NCI-H82 (cell line): Measurements from ENCODE around the gene ASB7.
A peak's percentile ranks its signal among the peaks of the same experiment; 100 is the strongest.
"Not testable (repeated sequence)": the region's sequence is repeated elsewhere in the genome, so short reads cannot be mapped to it uniquely, and the experiment has no call there.

ENCODE experiments used
- DNase-seq: peaks from one replicate; lab custom pipeline; 2025; lab: John Stamatoyannopoulos, UW

The ASB7 gene

DNA sequence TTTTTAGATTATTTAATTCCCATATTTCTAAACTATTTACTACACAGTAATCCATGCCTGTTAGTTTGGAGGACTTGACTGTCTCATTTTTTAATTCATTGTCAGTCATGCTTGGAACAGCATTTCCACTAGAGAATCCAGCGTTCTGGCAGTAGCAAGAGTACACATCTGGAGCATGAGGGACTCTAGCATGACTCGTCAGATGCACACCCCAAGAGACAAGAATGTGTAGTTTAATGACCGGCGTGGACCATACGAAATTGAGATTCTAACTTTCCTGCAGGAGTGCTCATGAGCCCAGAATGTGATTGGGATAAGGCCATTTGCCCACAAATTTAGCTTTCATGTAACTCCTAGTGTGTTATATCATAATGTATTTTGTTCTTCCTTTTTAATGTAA lies 48.9 kb downstream of the ASB7 start:
- no peak for DNase-seq

DNA sequence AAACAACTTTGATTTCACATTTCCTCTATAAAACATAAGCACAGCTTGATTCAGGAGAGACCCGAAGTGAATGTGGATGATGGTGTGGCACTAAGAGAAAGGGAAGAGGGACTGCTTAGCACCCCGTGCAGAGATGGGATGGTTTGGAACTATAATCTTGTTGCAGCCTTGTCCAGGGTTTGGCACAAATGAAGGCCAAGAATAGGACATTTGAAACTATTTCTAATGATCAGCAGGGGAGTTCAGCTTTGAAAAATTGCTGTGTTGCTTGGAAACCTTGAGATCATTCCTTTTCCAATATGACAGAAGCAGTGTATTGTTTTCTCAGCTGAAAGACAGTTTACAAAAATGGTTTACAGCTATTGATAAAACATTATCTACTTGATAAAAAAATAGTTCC lies 49.7 kb downstream of the ASB7 start:
- DNase-seq, result no peak

GRCh38 chr15:100653608-100654007 lies 51.2 kb downstream of the ASB7 start:
- no peak for DNase-seq

GRCh38 chr15:100658895-100659294 lies 56.5 kb downstream of the ASB7 start:
- DNase-seq, result no peak

DNA sequence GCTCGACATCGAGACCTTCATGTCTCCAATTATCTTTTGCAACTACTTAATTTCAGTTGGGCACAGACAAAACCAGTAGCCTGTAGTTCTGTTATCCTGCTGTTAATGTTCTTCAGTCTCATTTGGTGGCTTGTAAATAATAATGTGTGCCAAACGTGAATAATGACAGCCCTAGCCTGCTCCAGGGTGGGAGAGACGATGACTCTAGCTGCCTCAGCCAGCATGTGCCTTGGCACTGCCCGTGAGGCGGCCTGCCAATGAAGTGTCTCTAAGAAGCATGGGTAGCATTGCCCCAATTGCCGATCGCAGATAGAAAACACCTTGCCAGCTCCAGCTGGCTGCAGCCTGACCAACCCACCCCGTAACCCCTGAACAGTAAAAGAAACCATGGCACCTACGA lies 58.8 kb downstream of the ASB7 start:
- no peak for DNase-seq

- DNase-seq, result peak; percentile 99
These were observed 60.9 kb downstream of the ASB7 start for GRCh38 chr15:100663086-100663914.

DNA sequence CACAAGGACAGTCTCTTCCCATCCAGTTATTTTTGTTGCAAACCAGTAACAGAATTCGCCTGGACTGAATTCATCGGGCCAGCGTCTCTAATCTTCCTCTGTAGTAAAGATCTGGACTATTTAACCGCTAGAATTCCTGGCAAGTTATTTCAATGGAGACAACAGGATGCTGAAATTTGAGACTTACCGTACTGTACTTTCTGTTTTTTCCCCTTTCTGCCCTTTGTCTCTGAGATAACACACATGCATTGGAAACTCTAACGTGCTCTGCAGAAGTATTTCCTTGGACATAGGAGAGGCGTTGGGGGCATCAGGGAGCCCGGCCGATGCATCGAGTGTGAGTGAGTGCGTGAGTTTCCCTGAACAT lies 61.5 kb downstream of the ASB7 start:
- peak; percentile 27 for DNase-seq

- DNase-seq, result no peak
These were observed 63.2 kb downstream of the ASB7 start for GRCh38 chr15:100665570-100665969.

DNA sequence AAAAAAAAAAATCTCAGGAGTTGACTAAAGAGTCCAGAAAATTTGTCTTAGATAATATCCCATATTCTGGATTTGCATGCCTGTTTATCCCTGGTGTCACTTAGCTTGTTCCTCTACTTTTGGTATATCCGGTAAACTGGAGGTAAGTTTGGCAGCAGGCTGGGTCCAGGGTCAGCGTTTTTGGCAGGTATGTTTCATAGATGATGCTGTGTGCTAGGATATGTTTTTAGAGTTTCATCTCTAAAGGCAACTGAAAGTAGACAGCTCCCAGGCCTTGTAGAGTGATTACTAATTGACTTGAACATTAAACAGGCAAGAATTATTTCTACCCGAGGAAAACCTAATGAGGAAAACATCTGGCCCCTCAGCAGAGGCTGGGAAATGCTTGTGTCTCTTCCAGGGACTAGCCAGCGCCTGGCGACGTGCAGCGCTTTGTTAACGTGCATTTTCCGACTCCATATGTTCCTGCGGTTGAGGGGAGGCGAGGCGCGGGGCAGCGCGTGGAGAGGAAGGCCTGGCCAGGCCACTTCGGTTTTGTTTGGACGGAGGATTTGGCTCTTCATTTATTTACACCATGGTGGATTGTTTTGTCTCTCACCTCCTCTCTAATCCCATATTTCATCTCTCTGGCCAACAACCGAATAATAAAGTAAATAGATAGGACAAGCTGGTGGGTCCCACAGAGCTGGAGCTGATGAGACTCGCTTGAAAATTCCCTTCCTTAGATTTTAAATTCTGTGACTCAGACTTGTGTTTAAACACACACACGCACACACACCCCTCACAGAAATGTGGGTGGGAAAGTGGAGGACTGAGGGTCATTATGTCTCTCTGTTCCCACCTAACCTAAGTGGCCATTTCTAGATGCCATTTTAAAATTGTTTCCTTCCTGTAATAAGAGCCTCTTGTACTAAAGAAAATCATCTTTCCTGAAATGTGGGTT lies 65.3 kb downstream of the ASB7 start:
- DNase-seq, result peak; percentile 51

- DNase-seq, result no peak
These were observed 66.0 kb downstream of the ASB7 start for GRCh38 chr15:100668348-100668745.

- no peak for DNase-seq
These were observed 66.9 kb downstream of the ASB7 start for GRCh38 chr15:100669260-100669659.

DNA sequence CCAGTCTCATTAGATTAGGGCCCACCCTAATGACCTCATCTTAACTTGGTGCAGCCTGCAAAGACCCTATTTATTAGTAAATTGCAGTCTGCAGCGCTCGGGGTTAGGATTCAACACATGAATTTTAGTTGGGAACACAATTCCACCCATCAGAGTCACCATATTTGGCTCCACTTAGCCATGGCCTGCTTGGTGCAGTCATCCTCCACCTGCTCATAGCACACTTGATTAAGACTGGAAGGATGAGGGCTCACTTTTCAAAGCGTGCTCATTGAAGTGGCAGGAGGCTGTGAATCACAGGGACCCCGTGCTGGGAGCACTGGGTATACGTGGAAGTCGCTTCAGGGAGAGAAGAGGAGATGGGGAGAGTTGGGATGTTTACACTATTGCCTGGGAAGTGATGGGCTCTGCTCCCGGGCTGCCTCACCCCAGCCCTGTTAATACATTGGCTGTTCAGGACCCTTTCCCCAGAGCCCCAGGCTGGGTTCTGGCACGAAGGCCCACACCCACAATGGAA lies 68.2 kb downstream of the ASB7 start:
- no peak for DNase-seq

DNA sequence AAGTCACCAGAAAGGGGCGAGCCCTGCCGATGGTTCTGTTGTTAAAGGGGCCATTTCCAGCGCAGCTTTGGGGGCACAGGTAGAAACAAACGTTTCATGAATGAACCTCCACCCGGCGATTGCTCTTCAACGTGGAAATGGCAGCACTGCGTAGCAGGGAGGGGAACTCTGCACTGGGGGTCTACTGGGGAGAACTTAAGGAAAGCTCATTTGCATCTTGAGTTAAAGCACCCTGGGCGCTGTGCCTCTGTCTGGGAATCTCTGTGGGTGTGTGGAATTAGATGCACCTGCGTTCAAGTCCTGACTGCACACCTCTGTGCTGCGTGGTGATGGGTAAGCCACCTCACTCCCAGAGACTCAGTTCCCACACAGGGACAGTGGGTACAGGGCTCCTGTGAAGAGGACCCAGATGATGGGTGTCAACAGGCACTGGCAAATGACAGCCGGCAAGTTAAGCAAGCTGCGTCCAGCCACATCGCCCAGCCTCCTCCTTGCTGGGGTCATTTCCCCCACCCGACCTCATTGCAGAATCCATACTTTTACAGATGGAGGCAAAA lies 68.8 kb downstream of the ASB7 start:
- no peak for DNase-seq

GRCh38 chr15:100671858-100672543 lies 69.6 kb downstream of the ASB7 start:
- peak; percentile 83 for DNase-seq

DNA sequence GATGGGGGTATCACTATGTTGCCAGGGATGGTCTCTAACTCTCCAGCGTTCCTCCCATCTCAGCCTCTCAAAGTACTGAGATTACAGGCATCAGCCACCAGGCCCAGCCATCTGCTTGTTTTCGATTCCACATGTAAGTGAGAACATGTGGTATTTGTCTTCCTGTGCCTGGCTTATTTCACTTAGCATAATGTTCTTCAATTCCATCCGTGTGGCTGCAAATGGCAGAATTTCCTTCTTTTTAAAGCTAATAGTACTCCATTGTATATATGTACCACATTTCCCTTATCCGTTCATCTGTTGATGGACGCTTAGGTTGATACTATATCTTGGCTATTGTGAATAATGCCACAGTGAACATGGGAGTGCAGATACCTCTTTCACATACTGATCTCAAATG lies 70.6 kb downstream of the ASB7 start:
- DNase-seq, result peak; percentile 59

- DNase-seq, result not testable (repeated sequence)
These were observed 76.8 kb downstream of the ASB7 start for GRCh38 chr15:100679151-100679550.

GRCh38 chr15:100680726-100681125 lies 78.3 kb downstream of the ASB7 start:
- no peak for DNase-seq

- DNase-seq, result no peak
These were observed 79.0 kb downstream of the ASB7 start for GRCh38 chr15:100681335-100681746.

- DNase-seq, result no peak
These were observed 80.1 kb downstream of the ASB7 start for GRCh38 chr15:100682468-100682867.

DNA sequence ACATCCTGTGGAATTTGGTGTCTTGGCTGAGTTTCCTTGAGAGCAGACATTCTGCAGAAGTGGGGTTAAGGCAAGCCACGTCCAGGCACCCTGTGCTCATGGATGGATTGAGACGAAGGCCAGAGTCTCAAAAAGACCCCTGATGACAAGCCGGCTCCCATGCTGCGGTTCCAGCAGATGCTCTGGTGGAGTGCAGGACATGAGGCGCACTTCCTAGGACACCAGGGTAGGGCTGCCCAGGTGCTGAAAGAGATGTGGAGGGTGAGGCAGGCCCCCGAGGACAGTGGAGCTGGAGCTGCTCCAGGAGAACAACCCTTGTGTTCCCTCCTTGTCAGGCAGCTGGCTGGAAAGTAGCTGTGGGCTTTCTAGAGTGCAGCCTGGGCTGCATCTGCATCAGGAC lies 81.0 kb downstream of the ASB7 start:
- no peak for DNase-seq

- DNase-seq, result no peak
These were observed 82.2 kb downstream of the ASB7 start for GRCh38 chr15:100684591-100684990.
